ENCODE results near the gene ZNF787.

DNA sequence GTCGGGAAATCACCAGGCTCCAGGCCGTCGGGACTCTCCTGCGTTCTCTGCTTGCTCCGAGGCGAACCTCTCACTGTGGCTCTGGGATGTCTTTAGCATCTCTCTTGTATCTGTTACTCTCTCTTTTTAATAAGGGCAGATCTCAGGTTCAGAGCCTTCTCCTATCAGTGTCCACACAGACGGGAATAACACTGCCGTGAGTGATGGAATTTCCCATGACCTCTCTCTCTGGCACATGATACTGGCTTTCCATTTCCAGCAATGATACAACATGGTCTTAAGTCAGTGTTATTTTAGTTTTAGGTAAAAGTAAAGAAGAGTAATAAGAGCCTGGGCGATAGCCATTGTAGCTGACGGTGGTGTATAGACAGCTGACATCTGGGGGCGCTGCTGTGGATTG lies 29.3 kb upstream of the ZNF787 start:
- TF ChIP-seq POLR2A (IDR thresholded peaks at IDR 0.05), result no peak
- TF ChIP-seq, protein P1, sequence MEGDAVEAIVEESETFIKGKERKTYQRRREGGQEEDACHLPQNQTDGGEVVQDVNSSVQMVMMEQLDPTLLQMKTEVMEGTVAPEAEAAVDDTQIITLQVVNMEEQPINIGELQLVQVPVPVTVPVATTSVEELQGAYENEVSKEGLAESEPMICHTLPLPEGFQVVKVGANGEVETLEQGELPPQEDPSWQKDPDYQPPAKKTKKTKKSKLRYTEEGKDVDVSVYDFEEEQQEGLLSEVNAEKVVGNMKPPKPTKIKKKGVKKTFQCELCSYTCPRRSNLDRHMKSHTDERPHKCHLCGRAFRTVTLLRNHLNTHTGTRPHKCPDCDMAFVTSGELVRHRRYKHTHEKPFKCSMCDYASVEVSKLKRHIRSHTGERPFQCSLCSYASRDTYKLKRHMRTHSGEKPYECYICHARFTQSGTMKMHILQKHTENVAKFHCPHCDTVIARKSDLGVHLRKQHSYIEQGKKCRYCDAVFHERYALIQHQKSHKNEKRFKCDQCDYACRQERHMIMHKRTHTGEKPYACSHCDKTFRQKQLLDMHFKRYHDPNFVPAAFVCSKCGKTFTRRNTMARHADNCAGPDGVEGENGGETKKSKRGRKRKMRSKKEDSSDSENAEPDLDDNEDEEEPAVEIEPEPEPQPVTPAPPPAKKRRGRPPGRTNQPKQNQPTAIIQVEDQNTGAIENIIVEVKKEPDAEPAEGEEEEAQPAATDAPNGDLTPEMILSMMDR (IDR thresholded peaks at IDR 0.05), result no peak
- no peak for TF ChIP-seq EP300 (IDR thresholded peaks at IDR 0.05)
